HG02588 (cell line): ENCODE data around the gene ZRANB2.

Experiments used
- ATAC-seq: cut with Tn5 transposase; IDR thresholded peaks from one replicate; pipeline ENCODE4 v1.9.1; 2021; ENCODE audit warnings: mild to moderate bottlenecking, moderate library complexity; ENCODE audit not compliant: unreplicated experiment

The ZRANB2 gene, protein sequence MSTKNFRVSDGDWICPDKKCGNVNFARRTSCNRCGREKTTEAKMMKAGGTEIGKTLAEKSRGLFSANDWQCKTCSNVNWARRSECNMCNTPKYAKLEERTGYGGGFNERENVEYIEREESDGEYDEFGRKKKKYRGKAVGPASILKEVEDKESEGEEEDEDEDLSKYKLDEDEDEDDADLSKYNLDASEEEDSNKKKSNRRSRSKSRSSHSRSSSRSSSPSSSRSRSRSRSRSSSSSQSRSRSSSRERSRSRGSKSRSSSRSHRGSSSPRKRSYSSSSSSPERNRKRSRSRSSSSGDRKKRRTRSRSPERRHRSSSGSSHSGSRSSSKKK

DNA sequence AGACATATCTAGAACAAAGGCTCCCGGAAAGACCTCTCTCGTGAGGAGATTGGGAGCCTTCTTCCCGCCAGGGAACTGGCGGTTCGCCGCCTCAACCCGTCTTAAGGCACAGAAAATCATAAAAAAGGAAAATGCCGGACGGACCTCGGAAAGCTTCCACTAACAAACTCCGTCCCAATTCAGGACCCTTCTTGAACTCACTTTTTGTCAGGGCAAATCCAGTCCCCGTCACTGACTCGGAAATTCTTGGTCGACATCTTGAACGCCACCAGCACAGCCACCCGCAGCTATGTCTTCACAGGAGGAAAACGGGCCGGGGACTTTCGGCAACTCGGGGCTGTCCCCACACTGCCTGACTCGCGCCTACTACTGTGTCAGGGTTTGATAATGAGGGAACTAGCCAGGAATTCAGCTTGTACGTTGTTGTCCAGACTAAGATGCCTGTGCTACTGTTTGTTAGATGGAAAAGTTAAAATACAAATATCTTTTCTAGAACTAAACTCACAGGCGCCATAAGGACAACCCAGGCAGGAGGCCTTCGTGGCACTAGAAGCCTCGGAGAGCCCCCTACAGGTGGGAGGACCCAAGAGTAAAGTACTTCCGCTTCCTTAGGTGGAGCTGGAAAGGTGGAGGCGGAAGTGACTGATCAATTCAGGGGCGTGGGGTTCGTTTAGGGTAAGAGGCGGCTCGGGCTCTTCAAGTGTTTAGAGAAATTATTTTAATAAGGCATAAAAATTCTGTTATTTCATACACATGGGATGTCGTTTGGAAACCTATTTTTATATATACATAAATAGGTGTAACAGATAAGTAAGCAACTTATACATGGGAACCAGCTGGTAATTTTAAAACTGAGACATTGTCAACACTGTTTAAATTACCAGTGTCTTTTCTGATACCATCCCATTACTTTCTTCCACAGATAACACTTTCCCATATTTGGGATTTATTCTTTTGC lies at the start of gene ZRANB2:
Gene ZRANB2 (minus strand): TSS at position 297 of the 958 bp plus-strand sequence. CDS start 40 bp downstream, at position 257.
- ATAC-seq, result peak; percentile 100

DNA sequence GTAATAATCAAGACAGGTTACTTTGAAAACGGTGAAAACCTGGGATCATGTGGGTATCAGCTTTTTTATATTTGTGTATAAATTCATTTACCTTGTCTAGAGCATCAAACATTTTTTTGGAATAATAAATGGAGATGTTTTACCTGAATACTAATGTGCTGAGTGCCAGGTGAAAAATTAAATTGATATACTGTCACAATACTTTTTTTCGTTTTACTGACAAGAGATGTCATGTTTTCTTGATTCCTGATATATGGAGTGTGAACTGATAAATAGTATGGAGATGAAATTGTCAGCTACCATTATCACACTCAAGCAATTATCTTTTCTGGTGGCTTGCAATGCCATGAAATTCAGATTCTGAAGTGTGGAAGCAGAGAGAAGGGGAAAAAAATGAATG lies 47.2 kb upstream of the ZRANB2 start:
- ATAC-seq, result no peak

DNA sequence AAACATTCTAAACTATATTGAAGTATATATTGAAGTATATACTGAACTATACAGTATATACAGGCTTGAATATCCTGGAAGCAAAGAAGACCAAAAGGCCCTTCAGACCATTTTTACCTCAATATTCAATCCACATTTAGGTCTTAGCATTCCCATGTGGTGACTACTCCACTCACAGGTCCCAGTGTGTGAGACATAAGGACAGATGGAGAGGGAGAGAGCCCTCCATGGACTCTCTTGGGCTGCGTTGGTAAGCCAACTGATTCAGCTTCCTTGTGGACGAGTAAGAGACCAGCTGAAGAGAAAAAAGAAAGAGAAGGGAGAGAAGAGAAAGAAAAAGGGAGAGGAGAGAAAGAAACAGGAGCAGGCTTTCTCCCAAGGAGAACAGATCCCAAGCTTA lies 37.3 kb upstream of the ZRANB2 start:
- ATAC-seq, result no peak

DNA sequence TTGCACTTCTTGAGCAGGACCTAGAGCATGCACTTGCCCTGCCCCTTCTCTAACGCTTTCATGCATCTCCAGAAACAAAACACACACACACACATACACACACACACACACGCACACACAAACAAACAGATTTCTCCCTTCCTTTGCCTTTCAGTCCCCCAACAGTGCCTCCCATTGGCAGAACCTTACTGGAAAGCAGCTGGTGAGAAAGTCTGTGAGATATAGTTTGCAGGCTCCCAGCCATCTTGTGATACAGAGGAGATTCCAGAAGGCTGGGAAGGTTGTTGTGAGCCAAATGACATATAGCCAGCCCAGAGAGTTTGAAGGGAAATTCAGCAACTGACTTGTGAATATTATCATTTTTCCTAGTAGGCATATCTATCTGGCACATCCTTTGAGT lies 35.9 kb upstream of the ZRANB2 start:
- ATAC-seq, result no peak

DNA sequence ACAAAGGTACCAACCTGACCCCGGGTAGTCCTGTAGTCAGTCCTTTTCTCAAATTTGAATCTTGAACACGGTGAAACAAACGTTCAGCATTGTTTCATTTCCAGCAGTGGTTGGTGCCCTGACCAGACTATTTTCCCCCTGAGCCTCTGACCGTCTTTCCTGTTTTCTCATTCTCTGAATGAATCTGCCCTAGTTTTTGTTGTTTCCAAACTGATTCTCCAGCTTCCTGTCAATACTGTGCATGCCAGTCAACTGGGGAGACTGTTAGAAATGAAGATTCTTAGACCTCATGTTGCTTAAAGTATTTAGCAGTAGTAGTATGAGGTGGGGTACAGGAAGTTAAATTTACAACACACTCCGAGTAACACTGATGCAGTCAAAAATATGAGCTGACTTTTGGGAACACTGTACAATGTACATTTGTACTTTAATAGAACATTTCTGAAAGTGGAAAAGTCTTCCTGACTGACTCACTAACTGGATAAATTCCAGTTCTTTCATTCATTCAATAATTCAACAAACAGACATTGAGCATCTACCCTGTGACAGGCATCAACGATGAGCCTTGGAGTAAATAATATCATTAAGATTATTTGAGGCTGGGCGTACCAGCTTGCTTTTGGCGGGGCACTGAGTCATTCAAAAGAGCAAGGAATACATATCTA lies 26.0 kb upstream of the ZRANB2 start:
- ATAC-seq, result no peak

DNA sequence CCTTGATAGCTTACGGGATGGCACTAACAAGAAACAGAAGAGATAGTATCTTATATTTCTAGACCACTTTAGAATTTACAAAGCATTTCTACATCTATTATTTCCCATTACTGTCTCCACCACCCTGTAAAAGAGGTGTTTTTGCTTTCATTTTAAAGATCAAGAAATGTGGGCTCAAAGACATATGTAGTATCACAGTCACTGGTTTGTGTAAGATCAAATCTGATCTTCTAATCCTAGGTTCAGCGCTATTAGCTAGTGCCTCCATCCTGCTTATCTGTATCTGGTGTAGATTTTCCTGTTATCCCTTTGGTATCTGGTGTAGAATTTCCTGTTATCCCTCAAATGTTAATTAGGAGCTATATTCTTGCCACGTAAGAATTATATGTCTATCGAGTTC lies 23.6 kb upstream of the ZRANB2 start:
- no peak for ATAC-seq

DNA sequence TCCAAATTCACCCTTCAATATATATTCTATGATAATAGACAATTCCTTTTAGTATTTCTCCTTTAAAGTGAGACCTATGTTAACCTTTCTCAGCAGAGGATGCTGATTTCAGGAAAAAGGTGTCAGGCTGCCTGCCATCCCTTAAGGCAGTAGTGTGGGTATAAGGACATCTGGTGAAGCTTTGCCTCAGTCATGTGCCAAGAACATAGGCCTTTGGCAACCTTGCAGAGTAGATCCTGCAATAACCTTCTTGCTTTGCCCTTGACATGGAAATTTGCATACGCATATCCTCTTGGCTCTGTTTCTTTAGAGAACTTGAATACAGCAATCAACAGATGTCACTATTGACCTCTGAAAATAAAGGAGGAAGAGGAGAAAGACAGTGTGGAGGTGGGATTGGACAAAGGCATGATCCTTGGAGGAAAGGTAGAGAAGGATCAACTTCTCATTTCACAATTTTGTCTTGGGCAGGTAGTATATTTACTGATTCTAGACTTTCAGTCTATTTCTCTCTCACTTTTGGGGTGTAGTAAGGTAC lies 21.1 kb upstream of the ZRANB2 start:
- no peak for ATAC-seq

DNA sequence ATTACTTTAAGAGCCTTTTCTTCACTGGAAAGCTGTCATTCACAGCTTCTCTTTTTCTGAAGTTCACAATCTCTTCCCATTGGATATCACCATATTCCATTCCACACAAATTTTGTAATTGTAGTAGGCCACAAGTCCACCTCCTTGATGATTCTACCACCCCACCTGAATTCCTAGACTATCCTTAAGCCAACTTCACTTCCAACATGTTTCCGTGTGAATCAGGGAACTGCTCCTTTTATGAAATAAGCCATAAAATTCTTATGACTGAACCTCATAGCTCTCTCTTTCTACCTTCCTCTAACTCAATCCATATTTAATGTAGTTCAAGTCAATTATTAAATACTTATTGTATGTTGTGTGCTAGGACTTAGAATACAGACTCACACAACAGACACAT lies 16.6 kb upstream of the ZRANB2 start:
- ATAC-seq, result no peak

DNA sequence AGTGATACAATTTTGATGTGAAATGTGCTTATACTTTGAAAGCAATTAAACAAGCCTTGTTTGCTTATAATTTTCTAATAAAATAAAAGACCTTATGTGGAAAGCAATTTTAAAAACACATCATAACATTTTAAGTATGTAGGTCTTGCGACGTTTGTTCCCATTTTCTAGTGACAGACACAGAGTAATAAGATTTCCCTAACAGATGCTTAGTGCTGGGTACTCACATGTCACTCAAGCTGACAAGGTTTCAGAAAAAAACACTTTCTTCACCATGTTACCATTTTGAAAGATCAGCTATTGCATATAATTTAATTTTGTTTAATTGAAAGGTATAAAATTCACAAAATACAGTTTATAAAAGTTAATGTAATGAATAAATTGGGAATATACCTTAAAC lies 14.1 kb upstream of the ZRANB2 start:
- ATAC-seq, result no peak

DNA sequence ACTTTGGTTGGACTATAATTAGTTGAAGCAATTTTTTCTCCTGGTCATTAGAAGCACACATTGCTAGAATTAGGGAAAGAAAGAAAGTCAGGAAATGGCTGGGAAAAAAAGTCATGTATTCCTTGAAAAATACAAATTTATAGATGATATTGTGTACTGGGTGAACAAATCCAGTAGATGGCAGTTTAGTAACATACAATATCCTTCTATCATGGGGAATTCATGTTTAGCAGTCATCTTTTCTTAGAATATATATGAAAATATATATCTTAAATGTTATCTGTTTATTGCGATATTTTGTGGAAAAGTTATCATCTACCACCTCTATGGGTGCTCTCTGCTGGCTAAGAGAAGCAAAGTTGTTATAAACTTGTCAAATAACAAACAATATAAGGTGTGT lies 13.1 kb upstream of the ZRANB2 start:
- no peak for ATAC-seq

DNA sequence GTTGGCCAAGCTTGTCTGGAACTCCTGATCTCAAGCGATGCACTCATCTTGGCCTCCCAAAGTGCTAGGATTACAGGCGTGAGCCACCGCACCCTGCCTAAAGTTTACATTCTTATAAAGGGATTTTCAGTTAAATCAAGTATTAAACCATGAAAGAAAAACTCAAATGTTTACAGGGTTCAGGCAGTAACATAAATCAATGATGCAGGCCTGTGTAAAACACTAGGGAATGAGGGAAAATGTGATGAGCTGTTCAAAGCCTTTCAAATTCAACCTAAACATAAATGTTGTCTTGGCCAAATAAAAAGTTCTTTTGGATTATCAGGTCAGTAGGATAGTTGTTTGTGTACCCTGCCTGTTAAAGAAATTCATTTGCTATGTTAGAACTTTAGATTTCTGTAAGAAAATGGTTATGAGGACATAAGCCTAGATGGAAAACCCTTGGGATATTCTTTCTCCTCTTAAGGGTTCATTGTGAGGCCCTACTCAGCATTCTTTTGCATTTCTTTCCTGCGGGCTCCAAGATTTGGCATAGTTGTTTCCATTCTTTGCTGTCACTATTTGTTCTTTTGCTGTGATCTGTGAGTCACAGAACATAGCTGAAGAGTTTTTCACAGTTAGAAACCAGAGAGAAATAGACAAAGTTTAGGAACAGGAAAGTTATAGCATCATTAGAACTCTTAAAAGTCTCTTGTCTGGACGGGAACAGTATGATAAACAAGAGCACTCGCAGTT lies 8.9 kb upstream of the ZRANB2 start:
- ATAC-seq, result no peak

DNA sequence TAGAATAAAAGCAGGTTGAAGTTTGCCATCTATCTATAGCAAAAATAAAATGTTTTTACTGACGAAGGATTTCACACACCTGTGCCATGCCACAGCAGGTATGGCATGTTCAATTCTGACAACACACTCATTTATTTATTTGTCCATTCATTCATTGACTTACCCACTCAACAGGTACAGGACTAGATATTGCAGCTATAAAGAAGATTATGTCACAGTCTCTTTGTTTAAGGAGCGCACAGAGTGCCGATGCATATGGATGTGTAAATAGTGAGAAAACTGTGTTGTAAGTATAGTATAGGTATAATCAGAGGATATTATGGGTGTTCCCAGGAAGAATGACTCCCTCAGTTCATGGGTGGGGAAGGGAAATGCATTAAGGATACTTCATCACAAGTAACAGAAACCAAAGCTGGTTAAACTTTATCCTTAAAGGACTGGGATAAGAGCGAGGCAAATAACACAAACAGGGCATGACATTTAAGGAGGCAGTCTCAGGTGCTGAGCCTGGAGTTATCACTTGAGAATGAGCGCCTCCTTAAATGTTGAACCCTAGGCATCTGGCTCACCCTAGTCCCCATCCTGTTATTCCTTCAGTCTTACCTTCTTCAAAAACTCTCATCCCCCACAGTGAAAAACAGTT lies 7.9 kb upstream of the ZRANB2 start:
- ATAC-seq, result no peak

DNA sequence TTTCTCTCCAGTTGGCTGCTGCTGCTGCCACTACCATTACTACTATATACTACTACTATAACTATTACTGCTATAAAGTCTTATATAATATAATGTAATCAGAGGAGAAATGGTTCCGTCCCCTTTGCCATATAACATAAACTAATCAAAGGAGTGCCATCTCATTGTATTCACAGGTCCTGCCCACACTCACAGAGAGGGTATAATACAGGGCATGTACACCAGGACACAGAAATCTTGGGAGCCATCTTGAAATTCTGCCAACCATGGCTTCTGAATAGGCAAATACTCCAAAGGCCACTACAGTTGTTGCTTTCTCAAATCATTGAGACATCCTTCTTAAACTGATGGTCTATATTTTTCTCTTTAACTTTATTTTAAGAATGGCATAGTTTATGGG lies 6.9 kb upstream of the ZRANB2 start:
- ATAC-seq, result no peak

DNA sequence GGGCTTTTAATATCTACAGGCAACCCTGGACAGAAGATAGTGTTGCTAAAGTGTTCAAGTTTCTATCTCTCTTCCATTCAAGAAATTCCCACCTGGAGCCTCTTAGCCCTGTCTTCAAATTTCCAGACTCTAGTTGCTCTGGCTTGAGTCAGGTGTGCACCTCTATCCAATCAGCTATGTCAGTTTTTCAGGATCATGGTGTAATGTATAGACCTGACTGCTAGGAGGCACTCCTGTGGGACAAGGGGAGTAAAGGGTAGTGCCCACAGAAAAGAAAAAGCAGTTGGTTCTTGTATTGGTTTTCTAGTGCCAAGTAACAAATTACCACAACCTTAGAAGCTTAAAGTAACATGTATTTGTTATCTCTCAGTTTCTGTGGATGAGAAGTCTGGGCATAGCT lies 6.2 kb upstream of the ZRANB2 start:
- ATAC-seq, result no peak

DNA sequence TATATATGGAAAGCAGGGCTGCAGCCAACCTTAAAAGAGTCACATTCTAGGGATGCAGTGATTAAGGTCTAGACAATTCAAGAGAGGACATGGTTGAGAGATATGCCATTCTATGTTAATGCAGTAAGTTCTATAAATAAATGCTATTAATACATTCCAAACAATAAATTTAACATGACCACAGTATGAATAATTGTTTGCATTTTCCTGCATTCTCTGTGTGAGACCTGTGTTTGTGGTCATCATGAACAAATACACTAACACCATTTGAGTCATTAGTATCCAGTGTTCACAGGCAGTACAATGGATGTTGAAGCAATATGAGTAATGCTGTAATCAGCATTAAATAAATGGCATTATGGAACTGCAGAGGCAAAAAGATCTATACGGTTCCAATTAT lies 5.5 kb upstream of the ZRANB2 start:
- no peak for ATAC-seq

DNA sequence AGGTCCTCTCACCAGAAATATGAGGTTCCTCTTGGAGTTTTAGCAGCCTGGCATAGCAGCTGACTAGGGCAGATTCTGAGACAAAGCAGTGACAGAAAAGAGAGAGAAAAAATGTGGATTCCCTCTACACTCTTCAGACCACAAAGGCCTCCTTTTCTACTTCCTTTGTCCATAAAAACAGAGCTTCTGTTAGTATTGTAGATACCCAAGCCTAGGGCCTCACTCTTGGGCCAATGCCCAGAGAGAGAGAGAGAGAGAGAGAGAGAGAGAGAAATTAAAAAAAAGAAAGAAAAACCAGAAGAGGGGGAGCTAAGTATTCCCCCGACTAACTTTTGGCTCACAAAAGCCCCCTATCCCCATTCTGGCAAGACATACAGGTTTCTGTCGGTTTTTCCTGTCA lies 2.4 kb upstream of the ZRANB2 start:
- ATAC-seq, result no peak

DNA sequence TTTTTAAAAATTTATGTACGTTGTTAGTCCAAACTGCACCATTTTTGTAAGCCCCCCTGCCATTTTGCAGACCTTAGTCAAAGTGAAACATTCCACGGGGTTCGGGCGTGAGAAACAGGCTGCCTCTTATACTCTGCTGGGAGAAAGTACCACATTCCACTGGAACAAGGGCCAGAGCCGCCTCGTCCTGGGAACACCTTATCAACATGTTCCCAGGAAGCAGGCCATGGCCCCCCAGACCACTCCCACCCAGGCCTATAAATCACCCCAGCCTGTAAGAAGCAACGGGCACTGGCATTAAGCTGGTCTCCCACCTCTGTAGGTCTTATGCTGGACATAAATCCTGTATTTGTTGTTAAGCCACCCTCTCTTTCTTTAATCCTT lies 854 bp upstream of the ZRANB2 start:
- no peak for ATAC-seq

DNA sequence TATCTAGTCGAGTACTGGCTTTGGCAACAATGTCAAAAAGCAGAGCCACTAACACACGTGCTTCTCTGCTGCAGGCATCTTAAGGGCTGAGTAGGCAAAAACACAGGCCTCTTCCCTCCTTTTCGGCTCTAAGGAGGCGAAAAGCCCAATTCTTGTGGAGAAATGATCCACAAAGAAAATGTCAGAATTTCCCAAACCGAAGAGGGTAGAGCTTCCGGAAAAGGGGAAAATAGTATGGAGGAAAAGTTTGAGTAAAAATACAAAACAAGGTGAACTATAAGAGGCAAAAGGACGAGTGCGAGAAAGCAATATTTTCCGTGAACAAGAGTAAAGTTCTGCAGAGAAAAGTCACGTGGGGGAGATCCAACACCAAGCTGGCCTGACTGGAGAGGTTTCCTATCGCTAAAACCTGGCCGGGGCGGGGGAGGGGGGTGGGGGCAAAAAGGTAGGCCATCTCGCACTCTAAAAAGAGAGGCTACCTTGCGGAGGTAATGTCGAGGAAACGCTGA lies 551 bp downstream of the ZRANB2 start:
- peak; percentile 14 for ATAC-seq

DNA sequence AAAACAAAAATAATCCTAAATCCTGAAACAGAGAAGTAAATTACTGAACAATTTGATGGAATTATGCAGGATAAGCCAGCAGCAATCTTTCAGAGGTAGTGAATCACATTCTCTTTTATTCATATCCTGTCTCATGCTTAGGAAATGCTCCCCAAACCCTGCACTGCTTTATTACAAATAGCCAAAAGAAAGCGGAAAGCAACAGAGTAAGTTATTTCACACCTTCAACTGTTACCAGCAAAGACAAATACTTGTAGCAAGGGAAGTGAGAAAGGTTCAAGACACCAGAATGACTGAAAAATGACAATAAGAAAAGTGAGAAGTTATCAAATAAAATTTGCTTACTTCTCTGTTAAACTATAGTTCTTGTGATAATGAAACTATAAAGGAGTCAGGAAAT lies 6.2 kb downstream of the ZRANB2 start:
- ATAC-seq, result no peak

DNA sequence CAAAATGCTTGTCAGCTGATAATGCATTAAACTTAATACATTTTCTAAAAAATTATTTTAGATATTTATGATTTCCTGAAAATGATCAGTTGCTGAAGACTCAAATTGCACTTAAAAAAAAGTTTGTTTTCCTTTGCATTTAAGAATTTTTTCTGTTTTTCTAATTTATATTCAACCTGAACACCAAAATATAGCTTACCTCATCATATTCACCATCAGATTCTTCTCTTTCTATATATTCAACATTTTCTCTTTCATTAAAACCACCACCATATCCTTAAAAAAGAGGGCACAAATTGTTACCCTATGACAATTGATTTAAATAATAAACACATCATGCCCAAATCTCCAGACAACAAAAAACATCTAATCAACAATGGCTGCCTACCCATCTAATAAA lies 8.6 kb downstream of the ZRANB2 start:
- ATAC-seq, result no peak
